Measurements from ENCODE around the gene CRB1. TPM values are rescaled to one million over a fixed set of nuclear protein-coding genes. Genes with fewer than 3 reads are reported as not detected.
"Not testable (repeated sequence)": the region's sequence is repeated elsewhere in the genome, so short reads cannot be mapped to it uniquely, and the experiment has no call there.

CRB1 gene
- total RNA-seq, 4 donors from 2014 or later = 0.44 to 2.5 (median 1.0) TPM

DNA sequence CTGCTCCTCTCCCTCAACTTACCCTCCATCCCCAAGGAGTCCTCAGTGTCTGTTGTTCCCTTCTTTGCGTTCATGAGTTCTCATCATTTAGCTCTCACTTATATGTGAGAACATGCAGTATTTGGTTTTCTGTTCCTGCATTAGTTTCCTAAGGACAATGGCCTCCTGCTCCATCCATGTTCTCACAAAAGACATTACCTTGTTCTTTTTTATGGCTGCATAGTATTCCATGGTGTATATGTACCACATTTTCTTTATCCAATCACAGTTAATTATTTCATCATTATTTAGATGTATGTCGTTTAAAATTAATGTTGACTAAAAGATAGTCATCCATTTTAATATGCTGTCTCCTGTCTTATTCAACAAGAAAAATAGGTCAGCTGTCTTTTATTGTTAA lies 134.1 kb downstream of the CRB1 start:
- ATAC-seq = no peak
- intact Hi-C loops (cut with DNase I; ENCODE audit: low total_unique reads) (no loop called here), in situ Hi-C loops (cut with MboI; ENCODE audit: low sequenced_read_pairs in 4 of 4) (no loop called here)
- Histone ChIP-seq H3K4me3 (no peak overlapping the region), H3K27ac (no peak overlapping the region), H3K27me3 (no peaks in the 10 kb centered on the region), H3K36me3 (no peaks in the 10 kb centered on the region), H3K4me1 (no peaks in the 10 kb centered on the region), H3K9me3 (no peaks in the 10 kb centered on the region)
- no peak for TF ChIP-seq POLR2A (IDR thresholded peaks at IDR 0.05)
- TF ChIP-seq, protein P1, sequence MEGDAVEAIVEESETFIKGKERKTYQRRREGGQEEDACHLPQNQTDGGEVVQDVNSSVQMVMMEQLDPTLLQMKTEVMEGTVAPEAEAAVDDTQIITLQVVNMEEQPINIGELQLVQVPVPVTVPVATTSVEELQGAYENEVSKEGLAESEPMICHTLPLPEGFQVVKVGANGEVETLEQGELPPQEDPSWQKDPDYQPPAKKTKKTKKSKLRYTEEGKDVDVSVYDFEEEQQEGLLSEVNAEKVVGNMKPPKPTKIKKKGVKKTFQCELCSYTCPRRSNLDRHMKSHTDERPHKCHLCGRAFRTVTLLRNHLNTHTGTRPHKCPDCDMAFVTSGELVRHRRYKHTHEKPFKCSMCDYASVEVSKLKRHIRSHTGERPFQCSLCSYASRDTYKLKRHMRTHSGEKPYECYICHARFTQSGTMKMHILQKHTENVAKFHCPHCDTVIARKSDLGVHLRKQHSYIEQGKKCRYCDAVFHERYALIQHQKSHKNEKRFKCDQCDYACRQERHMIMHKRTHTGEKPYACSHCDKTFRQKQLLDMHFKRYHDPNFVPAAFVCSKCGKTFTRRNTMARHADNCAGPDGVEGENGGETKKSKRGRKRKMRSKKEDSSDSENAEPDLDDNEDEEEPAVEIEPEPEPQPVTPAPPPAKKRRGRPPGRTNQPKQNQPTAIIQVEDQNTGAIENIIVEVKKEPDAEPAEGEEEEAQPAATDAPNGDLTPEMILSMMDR (IDR thresholded peaks at IDR 0.05 in 4 of 5, conservative IDR thresholded peaks at IDR 0.05 in 1 of 5) = no peak
- no peak for DNase-seq

DNA sequence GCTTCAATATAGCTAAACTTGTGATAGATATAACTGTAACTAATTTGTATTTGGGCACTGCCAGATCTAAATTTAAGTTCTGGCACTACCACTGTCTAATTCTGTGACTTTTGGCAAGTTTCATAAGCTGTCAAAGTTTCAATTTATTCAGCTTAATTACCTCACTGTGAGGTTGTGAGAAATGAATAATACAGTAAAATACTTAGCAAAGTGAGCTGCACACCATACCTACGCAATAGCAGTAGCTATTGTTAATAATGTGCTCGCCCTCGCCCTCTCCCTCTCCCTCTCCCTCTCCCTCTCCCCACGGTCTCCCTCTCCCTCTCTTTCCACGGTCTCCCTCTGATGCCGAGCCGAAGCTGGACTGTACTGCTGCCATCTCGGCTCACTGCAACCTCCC lies 136.7 kb downstream of the CRB1 start:
- H3K27me3 ChIP-seq; in situ Hi-C loops (cut with MboI; ENCODE audit: low sequenced_read_pairs in 4 of 4); H3K4me1 ChIP-seq; ATAC-seq; H3K27ac ChIP-seq; H3K4me3 ChIP-seq; intact Hi-C loops (cut with DNase I; ENCODE audit: low total_unique reads); DNase-seq; H3K36me3 ChIP-seq; H3K9me3 ChIP-seq: not testable (repeated sequence)

DNA sequence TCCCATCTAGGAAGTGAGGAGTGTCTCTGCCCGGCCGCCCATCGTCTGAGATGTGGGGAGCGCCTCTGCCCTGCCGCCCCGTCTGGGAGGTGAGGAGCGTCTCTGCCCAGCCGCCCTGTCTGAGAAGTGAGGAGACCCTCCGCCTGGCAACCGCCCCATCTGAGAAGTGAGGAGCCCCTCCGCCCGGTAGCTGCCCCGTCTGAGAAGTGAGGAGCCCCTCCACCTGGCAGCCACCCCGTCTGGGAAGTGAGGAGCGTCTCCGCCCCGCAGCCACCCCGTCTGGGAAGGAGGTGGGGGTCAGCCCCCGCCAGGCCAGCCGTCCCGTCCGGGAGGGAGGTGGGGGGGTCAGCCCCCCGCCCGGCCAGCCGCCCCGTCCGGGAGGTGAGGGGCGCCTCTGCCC lies 137.6 kb downstream of the CRB1 start:
- H3K4me3 ChIP-seq; ATAC-seq; intact Hi-C loops (cut with DNase I; ENCODE audit: low total_unique reads): not testable (repeated sequence)

DNA sequence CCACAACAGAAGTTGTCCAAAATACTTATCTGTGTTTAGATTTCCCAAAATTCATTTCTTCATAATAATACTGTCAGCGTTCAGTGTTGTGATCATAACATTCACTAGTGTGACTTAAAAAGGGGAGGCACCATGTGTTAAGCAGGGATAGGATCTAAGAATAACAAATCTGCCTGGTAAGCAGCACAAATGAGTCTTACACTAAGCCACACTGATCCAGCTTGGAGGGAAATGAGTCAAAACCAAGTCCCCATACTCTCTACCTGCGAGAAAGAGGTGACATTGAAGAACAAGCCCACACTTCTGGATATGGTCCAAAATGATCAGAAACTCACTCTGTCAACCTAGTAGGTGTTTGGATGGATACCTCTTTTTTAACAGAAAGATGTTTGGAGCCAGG lies 145.5 kb downstream of the CRB1 start:
- H3K27me3 ChIP-seq = no peaks in the 10 kb centered on the region
- no peak overlapping the region for H3K4me3 ChIP-seq
- H3K4me1 ChIP-seq = no peaks in the 10 kb centered on the region
- ATAC-seq = no peak
- DNase-seq = no peak
- in situ Hi-C loops (cut with MboI; ENCODE audit: low sequenced_read_pairs in 4 of 4) = no loop called here
- intact Hi-C loops (cut with DNase I; ENCODE audit: low total_unique reads) = no loop called here
- no peaks in the 10 kb centered on the region for H3K36me3 ChIP-seq
- no peaks in the 10 kb centered on the region for H3K9me3 ChIP-seq
- no peak overlapping the region for H3K27ac ChIP-seq
- TF ChIP-seq POLR2A (IDR thresholded peaks at IDR 0.05) = no peak
- TF ChIP-seq, protein P1 (IDR thresholded peaks at IDR 0.05 in 4 of 5, conservative IDR thresholded peaks at IDR 0.05 in 1 of 5) = no peak

More for the DNA sequence above, 137.6 kb downstream of the CRB1 start:
- H3K9me3 ChIP-seq; DNase-seq; H3K27me3 ChIP-seq; H3K27ac ChIP-seq; H3K4me1 ChIP-seq; H3K36me3 ChIP-seq; in situ Hi-C loops (cut with MboI; ENCODE audit: low sequenced_read_pairs in 4 of 4): not testable (repeated sequence)

DNA sequence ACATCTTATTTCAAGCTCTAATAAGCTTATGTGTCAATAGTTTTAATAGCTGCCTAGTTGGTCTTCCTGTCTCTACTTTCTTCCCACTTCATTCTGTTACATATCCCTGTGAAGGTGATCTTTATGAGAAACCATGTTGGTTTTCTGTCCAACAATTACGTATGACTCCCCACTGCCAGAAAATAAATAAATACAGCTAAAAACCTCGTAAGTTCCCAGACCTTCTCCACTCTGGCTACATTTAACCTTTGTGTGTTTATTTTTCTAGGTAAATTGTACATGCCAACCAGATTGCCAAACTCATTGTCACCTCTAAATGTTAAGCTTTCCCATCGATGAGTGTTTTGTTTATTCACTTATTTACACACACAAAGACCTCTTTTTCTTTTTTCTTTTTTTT lies 147.2 kb downstream of the CRB1 start:
- in situ Hi-C loops (cut with MboI; ENCODE audit: low sequenced_read_pairs in 4 of 4) (no loop called here), intact Hi-C loops (cut with DNase I; ENCODE audit: low total_unique reads) (no loop called here)

DNA sequence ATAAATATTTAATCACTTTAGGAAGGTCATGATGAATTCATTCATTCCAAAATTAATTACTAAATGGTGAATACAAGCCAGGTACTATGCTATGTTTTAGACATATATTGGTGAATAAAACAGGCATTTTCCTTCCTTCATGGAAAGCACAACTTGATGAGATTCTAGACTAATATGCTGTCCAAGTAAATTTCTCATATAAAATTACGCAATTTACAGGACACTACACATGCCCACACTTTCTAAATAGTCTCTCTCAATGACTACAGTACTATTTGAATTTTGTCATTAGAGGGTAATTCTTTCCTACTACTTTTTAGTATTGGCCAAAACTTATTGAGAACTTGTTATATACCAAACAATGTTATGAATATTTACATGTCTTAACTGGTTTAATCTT lies 150.6 kb downstream of the CRB1 start:
- Histone ChIP-seq H3K27ac (no peak overlapping the region), H3K4me1 (no peaks in the 10 kb centered on the region), H3K36me3 (no peaks in the 10 kb centered on the region), H3K4me3 (no peak overlapping the region), H3K27me3 (no peaks in the 10 kb centered on the region), H3K9me3 (no peaks in the 10 kb centered on the region)
- no peak for TF ChIP-seq POLR2A (IDR thresholded peaks at IDR 0.05)
- TF ChIP-seq, protein P1 (IDR thresholded peaks at IDR 0.05 in 4 of 5, conservative IDR thresholded peaks at IDR 0.05 in 1 of 5) = no peak
- ATAC-seq (no peak), DNase-seq (no peak)
- in situ Hi-C loops (cut with MboI; ENCODE audit: low sequenced_read_pairs in 4 of 4) (no loop called here), intact Hi-C loops (cut with DNase I; ENCODE audit: low total_unique reads) (no loop called here)

More for the DNA sequence above, 147.2 kb downstream of the CRB1 start:
- no peaks in the 10 kb centered on the region for H3K36me3 ChIP-seq
- H3K27me3 ChIP-seq = no peaks in the 10 kb centered on the region
- TF ChIP-seq, protein P1 (IDR thresholded peaks at IDR 0.05 in 4 of 5, conservative IDR thresholded peaks at IDR 0.05 in 1 of 5) = no peak
- TF ChIP-seq POLR2A (IDR thresholded peaks at IDR 0.05) = no peak
- ATAC-seq (no peak), DNase-seq (no peak)
- no peak overlapping the region for H3K4me3 ChIP-seq
- H3K4me1 ChIP-seq = no peaks in the 10 kb centered on the region
- no peaks in the 10 kb centered on the region for H3K9me3 ChIP-seq
- H3K27ac ChIP-seq = no peak overlapping the region
